Kidney tubule cell (primary cell): ENCODE results near the gene CPEB4.

Experiments used
- DNase-seq: peaks from one replicate; pipeline ENCODE4 v3.0.0-alpha.2; 2018; ENCODE audit warnings: low spot score

CPEB4 gene

DNA sequence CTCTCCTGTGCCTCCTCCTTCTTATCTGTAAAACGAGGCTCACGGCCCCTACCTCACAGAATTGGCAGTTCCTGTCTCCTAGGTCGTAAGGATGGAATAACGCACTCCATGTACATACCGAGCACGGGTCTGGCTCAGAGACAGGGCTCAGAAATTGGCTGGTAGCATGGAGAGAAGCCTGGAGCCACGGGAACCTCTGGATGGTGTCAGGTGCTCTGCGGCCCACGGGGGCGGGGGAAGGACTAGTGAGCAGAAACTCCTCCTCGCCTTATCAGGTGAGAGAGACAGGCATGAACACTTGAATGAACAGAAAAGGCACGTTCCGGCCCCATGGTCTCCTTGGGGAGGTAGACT, 85.4 kb downstream of the CPEB4 start:
- peak; percentile 33 for DNase-seq

DNA sequence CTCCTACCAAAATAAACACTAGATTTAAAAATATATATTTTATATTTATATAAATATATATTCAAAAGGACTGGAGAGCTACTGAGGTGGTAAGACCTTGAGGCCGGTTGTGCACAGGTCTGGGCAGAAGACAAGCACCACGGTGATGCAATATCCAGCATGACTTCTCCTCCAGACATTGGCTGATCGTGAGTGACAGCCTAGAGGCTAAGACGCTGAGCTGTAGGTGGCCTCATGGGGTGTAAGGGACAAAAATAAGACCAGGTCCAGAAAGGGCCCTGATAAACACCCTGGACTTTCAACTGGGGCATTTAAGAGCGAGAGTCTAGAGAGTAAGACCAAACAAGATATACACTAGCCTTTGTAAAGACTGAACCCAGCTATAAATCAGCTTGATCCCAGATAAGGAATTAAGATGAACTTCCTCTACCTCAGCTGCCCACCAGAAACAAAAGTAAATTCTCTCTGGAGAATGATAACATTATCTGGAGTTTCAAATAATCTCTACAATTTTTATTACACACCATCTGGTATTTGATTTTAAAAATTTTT, 86.6 kb downstream of the CPEB4 start:
- DNase-seq: no peak

DNA sequence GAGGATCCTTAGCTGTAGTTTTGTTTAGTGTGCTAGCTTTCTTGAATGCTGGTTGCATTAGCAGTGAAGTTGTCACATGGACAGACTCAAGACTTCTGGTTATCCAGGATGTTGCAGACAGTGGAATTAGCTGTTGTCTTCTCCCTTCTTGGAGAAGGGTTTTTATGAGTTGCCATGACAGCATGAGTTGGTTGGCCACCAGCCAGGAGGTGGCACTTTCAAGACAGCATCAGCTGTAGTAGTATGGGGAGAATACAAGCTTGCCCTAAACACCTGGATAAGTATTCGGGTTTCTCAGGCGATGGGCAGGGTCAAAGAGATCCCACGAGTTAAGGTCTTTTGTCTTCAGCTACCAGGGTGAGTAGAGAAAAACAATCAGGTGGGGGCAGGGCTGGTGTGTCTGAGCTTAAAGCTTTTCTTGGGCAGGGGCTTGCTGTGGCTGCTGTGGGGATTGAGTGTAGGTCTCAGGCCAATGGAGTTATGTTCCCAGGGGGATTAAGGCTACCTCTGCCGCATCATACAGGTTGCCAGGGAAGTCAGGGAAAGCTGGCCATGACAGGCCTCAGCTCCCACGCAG, 93.1 kb downstream of the CPEB4 start:
- peak; percentile 30 for DNase-seq

DNA sequence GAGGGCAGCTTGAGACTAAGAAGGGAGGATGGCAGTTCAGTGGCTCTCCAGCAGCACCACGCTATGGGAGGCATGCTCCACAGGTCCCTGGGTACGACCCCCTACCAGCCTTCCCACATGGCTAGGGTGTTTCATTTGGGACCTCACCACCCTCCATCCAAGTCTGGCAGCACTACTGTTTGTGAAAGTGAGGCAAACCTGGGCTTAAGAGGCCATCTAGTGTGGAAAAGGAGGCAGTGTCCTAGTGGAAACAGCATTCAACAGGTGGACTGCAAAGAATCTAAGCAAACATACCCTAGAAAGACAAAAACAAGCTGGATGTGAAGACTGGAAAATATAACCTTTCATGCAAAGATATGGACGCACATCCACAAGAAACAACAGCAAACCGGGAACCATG, 96.1 kb downstream of the CPEB4 start:
- DNase-seq: peak; percentile 41

DNA sequence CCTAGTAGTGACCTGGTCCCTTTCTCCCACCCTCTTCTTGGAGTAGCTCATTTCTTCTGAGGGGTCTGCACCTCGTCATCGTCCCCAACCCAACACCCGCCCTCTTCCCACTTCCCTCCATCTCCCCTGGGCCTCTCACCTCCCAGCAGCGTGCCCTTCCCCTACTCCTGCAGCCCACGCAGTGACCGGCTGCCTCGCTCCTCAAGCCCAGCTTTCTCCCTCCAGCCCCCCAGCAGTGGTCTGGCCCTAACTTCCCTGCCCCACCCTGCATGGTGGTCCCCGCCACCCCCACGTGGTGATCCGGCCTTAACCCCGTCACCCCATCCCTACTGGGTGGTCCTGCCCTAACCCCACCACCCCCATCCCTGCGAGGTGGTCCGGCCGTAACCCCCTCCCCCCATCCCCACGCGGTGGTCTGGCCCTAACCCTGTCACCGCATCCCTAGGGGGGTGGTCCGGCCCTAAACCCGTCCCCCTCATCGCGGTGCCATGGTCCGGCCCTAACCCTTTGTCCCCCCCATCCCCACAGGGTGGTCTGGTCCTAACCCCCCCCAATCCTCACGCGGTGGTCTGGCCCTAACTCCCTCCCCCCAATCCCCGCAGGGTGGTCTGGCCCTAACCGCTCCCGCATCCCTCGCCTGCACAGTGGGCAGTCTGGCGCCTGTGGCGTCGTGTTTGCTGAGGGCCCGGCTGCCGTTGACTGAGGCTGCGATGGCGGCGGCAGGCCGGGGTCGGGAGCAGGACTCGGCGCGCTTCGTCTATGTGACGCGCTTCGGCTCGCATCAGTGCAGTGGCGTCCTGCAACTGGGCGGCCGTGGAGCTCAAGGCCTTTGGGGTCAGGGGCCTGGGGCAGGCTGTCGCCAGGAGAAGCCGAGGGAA, 100.6 kb downstream of the CPEB4 start, which contains the start of gene C5orf47:
Gene C5orf47 (plus strand): TSS at position 617 of the 878 bp plus-strand sequence. CDS start 94 bp downstream, at position 711.
- DNase-seq: no peak

DNA sequence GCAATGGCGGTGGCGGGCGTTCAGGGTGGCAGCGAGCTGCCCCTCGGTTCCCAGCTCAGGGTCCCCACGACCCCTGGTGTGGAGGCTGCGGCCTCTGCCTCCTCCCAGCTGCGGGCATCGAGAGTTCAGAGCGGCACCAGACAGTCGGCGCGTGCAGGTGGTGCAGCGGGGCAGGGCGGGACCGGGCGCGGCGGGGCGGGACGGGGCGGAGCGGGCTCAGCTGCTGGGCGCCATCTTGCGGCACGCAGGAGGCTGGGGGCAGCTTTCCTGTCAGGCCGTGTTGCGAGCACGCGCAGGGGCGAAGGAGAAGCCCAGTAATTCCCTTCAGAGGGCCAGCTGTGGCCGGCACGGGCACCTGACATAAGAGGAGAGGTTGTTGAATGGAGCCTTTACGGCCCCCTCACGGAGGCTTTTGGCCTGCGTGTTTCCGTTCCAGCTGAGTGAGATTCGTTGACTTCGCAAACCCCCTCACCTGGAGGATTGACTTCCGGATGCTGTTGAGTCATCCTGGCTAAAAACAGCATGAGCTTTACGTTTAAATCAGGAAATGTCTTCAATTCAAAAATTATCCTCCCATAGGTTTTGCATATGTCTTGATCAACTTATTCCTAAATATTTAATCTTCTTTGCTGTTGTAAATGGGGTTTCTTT, 101.4 kb downstream of the CPEB4 start:
- no peak for DNase-seq

DNA sequence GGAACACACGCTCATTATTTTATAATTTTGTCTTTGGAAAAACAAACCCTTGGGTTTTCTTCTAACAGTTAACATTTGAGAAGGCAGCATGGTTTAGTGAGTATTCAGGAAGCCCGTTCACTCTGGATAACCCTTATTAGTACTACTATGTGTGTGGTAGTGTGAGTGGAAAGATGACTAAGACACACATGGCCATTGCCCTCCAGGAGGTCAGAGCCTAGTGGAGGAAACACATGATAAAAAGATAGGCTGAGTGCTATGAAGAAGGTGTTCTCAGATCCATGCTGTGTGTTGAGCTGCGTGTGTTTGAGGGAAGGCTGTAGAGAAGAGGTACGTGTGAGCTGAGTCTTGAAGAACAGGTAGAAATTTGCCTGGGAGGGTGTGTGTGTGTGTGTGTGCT, 109.2 kb downstream of the CPEB4 start:
- DNase-seq: peak; percentile 23

DNA sequence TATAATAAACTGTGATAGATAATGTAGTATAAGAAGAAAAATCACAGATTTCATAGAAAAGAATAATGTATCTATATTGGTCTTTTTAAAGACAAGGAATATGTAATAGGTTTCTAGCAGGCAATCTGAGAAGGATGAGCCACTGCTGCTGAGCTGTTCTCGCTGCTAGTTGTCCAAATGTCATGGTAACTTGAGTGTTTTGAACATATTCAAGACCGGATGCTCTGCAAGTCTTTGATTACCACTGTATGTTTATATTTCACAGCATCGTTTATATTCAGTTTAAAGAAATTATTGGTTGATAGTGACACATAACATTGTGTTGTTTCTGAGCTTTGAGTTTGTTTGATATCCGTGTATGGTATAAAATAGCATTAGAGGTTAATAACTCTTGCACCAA, 110.4 kb downstream of the CPEB4 start:
- no peak for DNase-seq

DNA sequence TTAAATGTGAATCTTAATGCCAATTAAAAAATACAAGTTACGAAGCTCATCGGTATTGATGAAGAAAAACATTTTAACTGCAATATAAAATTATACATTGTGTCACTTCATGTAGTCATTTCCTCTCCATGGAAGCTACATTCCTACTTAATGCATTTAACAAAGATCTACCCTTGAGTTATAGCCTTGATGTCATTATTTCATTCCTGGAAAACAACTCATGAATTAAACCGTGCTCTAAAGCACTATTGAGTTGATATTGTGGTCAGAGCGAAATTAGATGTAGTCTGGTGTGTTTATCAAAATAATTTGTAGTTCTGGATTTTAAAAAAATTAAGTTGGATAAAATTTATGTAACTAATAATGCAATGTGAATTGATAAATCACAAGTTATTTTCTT, 111.9 kb downstream of the CPEB4 start:
- no peak for DNase-seq

DNA sequence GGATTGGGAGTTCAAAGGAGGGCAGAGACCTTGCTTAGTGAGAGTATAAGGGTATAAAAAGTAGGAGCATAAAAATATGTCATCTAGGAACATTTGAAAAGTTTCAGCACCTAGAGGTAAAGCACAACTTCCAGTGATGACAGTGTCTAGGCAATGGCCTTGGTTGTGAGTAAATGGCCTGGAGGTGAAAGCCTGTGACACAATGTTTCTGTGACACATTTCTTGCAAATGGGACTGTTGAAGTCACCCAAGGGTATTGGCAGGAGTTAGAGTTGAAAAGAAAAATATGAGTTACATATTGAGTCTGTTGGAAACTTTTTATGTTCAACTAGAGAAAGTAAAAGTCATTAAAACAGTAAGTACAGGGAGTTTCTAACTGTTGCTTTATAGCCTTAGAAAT, 115.6 kb downstream of the CPEB4 start:
- DNase-seq: no peak

DNA sequence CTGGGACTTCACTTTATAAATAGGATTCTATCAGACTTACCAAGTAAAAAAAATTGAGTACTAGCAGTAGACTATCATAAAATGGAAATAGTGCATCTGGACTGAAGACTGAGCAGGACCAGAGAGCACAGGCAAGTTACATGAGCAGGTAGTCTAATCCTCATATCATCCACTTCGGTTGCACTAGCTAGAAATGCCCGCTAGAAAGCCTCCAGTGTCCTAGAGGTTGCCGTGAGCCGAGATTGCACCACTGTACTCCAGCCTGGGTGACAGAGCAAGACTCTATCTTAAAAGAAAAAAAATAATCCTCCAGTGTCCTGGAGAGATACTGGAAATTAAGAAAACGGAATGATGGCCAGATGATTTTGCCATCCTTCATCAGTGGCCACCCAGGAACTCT, 120.8 kb downstream of the CPEB4 start:
- no peak for DNase-seq

DNA sequence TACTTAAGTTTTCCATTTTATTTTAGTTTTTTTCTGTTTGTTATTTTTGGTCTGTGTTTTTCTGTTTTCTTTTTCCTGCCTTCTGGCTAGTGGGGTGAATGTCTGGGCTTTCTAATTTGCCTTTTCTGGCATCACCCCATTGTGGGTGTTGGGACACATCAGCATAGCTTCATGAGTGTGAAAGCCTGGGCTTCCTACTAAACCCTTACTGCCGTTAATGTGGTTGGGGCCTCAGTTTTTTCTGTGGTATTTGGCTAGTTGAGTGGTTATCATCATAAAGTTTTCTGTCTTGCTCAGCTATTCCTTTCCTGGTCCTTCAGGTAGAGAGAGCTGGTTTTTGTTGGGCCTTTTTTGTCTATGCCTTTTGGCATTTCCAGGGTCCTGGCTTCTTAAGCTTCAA, 122.2 kb downstream of the CPEB4 start:
- DNase-seq: no peak

DNA sequence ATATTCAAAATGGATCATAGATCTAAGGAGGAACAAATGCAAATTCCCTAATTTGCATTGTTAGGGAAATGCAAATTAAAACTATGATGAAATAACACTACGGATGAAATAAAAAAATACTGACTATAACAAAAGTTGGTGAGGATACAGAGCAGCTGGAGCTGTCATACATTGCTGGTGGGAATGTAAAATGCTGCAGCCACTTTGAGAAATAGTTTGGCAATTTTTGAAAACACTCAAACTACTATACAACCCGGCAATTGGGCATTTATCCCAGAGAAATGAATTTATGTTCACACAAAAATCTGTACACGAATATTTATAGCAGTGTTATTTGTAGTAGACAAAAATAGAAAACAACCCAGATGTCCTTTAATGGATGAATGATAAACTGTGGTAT, 123.3 kb downstream of the CPEB4 start:
- DNase-seq: no peak
